Right lobe of liver (tissue), 4 donors: ENCODE data around the gene TRPM3.

Experiments
- CTCF ChIP-seq, 4 donors: fragments of 200-600 bp in 3 of 4; fragments of 450-650 bp in 1 of 4; IDR thresholded peaks; one replicate each; pipeline versions ENCODE4 v1.5.1 to v1.8.0; 2016 to 2022; ENCODE audit warnings: antibody characterized with exemption in 4 of 4, mild to moderate bottlenecking in 2 of 4
- POLR2A ChIP-seq: fragments of 450-650 bp; IDR thresholded peaks from one replicate; pipeline ENCODE4 v1.6.1; 2017; ENCODE audit warnings: antibody characterized with exemption, mild to moderate bottlenecking
- donor health status: DM: no; HTN: no; CAD: no.
- donor health status: DM: no; HTN: no; CAD: no.
- donor health status: DM: no; HTN: yes; CAD: no.

GRCh38 chr9:70823284-70823683 is 298.1 kb downstream of the TRPM3 start:
- no peak for TF ChIP-seq CTCF (IDR thresholded peaks at IDR 0.05)
- TF ChIP-seq POLR2A: no peak
